Stimulated activated CD8-positive, alpha-beta memory T cell treated with anti-CD3 and anti-CD28 coated beads, Interleukin-2, amount 100 ng/mL, for 48 hours (primary cell): Measurements from ENCODE around the gene HIVEP3.
"Not testable (repeated sequence)": the region's sequence is repeated elsewhere in the genome, so short reads cannot be mapped to it uniquely, and the experiment has no call there.

Experiments used
- DNase-seq, 2 donors: peaks; one replicate each; pipeline ENCODE4 v3.0.0-alpha.2; 2020; ENCODE audit warnings: low read depth in 2 of 2

Gene HIVEP3

DNA sequence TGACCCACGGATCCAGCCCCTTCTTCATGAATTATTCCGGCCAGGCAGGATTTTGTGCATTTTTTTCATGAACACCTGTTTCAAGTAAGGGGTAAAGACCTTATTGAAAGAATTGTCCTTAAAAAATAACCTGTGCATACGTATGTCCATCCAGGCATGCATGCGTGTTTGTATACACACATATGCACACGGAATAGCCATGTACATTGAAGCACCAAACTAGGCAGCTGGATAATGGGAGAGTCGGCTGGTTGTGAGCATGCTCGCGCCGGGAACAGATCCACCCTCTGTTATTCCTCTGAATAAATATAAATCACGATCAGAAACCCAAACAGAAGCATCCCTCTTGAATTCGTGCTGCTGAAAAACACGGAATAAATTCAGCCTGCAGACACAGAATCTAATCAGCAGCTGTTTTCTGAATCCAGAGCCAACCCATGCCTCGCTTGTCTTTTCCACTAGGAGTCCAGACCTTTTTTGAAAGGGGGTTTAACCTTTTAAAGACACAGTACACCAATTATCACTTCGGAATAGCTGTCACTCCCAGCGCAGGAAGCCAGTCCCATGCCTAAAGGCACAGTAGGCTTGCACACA lies at the start of gene HIVEP3:
TSS of gene HIVEP3 (minus strand) at position 473 of the 594 bp plus-strand sequence.
- DNase-seq = no peak

- no peak for DNase-seq
Measured at GRCh38 chr1:41964400-41964799, 45.7 kb upstream of the HIVEP3 start.

DNA sequence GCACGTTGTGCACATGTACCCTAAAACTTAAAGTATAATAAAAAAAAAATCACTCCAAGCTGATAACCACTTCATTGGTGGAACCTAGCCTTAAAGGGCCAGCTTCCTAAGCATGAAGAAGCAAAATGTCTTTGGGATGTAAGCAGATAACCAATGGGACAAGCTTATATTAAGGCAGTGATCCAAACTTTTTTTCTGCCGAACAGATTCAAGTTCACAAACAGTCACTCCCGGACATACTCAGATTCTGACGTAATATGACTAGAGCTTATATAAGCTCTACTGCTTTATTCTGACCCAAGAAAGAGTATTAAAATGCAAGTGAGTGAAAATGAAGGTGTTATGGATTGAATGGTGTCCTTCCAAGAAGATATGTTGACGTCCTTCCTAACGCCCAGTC lies 44.9 kb upstream of the HIVEP3 start:
- DNase-seq = no peak

DNA sequence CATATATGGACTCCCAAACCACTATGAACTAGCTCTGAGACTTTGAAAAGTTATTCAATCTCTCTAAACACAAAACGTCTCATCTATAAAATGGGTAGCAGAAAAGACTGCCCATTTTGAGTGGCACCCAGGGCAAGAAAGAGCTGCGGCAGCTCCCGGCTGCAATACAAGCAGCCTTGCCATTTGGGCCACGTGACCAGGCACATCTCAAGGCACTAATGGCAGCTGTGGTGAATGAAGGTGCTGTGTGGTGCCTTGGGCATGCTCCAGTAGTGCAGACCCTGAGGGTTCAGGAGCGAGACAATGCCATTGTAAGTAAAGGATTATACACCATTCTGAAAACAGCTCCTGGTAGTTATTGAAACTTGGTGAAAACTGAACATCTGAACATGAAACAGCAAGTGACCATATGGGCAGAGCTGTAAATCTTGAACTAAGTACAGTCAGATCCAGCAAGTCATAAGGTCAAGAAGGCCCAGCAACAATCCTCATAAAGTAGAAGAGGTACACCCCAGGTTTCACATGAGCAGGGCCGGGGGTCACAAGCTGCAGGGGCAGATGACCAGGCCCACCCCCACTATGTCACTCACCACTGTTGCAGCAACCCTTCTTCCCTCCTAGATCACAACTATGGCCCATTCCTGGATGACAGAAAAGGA lies 39.4 kb upstream of the HIVEP3 start:
- DNase-seq = no peak

DNA sequence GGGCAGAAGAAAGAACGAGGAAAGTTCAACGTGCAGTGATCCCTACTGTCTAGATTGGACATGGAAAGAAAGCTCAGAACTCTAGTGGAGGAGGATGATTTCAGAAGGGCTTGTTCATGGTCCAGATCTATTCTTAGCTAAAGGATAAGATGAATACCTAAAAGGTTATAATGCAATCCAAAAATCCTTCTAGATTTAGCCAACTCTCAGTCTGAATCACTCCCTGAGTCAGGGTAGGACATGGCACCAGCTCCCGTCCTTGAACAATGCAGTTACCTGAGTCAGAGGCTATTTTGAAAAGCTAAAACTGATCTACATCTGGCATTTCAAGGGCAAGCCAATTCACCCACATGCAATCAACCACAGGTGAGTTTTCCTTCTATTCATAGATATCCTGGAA lies 38.8 kb upstream of the HIVEP3 start:
- no peak for DNase-seq

DNA sequence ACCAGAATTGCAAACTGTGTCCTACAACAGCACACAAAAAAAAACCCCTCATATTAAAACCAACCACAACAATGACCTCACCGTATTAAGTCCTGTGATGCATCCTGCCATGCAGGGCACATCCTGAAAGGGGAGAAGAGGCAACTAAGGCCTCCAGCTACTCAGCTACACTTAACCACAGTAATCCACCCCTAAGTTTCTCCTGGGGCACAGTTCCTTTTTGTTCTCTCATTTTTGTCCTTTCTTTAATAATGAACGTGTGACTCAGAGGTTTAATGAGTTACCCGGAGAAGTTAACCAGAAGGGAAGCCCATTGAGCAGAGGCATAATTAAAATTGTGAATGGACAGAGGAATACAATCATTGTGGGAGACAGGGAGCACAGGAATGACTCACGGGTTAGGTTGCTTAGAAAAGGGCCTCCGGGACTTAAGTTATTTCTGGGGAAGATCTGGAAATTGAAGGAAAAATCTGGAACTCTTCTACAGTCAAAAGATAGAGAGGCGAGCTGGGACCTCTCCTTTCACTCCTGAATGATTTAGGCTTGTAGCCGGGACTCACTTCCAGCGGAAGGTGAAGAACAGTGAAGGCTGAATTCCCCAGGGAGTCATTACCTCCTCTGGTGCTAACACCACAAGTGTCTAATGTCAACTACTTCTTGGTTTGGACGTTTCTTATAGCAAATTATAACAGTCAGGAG lies 36.9 kb upstream of the HIVEP3 start:
- DNase-seq = no peak

DNA sequence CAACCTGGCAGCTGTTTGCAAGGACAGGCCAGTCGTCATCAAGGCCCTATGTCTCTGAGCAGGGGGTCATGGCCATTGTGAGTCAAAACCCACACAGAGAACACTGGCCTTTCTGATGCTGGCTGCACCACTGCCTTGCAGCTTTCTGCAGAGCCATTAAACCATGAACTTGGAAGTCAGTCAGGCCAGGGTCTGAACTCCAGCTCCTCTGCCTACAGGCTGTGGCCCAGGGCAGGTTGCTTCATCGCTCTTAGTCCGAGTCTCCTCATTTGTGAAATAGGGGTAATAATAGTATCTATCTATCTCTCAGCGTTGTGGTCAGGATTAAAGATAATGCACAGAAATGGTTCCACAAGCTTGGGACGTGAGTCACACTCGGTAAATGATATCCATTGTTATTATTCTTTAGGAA lies 35.8 kb upstream of the HIVEP3 start:
- DNase-seq = no peak

- no peak for DNase-seq
Measured at GRCh38 chr1:41953291-41953690, 34.6 kb upstream of the HIVEP3 start.

DNA sequence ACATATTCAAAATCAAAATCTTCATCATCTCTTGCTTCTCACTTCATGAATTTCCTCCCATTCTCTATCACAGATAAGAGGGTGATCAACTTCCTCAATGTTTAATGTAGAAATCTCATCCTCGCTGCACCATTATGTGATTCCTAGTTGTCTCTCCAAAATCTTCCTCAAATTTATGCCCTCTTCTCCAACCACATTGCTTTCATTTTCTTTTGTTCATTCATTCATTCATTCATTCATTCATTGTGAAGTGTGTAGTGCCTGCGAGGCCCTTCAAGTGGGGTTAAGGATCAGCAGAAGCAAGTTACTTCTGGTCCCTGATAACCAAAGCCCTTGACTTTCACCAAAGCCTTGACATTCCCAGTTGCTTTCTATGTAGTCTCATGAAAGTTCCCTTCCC lies 33.5 kb upstream of the HIVEP3 start:
- no peak for DNase-seq

DNA sequence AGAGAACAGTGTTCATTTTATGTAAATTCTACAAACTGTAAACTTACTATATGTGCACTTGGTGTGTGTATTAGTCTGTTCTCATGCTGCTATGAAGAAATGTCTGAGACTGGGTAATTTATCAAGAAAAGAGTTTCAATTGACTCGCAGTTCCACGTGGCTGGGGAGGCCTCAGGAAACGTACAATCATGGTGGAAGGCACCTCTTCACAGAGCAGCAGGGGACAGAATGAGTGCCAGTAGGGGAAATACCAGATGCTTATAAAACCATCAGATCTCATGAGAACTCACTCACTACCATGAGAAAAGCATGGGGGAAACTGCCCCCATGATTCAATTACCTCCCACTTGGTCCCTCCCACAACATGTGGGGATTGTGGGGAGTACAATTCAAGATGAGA lies 32.8 kb upstream of the HIVEP3 start:
- DNase-seq = not testable (repeated sequence)

- DNase-seq = no peak
Measured at GRCh38 chr1:41950820-41951219, 32.1 kb upstream of the HIVEP3 start.

DNA sequence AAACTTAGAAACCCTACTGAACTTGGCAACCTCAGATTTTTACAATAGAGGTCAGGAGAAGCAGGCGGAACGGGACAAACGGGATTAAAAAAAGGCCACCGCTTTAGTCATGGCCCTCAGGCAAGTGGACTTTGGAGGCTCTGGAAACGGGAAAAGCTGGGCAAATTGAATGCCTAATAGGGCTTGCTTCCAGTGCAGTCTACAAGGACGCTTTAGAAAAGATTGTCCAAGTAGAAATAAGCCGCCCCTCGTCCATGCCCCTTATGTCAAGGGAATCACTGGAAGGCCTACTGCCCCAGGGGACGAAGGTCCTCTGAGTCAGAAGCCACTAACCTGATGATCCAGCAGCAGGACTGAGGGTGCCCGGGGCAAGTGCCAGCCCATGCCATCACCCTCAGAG lies 27.2 kb upstream of the HIVEP3 start:
- DNase-seq = not testable (repeated sequence)

DNA sequence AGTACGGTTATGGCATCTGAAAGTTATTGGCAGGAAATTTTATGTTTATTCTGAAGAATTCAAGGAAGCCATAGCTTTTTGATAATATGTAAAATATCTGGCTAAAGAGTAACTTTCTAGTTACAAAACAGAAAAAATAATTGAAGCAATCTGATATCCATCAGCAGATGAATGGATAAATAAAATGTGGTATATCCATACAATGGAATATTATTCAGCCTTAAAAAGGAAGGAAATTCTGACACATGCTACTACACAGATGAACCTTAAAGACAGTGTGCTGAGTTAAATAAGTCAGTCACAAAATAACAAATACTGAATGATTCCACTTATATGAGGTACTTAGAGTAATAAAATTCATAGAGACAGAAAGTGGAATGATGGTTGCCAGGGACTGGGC lies 25.0 kb upstream of the HIVEP3 start:
- no peak for DNase-seq

GRCh38 chr1:41942278-41942677 lies 23.6 kb upstream of the HIVEP3 start:
- no peak for DNase-seq

GRCh38 chr1:41941381-41941780 lies 22.7 kb upstream of the HIVEP3 start:
- no peak for DNase-seq

- no peak for DNase-seq
Measured at GRCh38 chr1:41939194-41939593, 20.5 kb upstream of the HIVEP3 start.

DNA sequence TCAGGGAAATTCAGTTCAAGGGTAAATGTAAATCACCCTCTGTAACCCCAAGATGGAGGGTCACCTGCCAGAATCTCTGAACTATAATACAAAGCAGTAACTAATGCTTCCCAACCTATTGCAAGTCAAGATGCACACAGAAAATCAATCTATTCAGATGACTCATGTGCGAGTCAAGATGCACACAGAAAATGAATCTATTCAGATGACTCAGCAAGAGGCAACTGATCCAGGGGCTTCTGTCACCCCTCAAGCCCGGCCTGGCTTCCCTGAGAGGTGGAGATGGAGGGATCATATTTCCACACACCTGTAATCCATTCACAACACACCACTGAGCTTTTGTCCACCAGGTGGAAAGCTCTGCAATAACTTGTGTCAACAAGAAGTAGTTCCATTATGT lies 17.4 kb upstream of the HIVEP3 start:
- no peak for DNase-seq

- DNase-seq = no peak
Measured at GRCh38 chr1:41935226-41935625, 16.5 kb upstream of the HIVEP3 start.

DNA sequence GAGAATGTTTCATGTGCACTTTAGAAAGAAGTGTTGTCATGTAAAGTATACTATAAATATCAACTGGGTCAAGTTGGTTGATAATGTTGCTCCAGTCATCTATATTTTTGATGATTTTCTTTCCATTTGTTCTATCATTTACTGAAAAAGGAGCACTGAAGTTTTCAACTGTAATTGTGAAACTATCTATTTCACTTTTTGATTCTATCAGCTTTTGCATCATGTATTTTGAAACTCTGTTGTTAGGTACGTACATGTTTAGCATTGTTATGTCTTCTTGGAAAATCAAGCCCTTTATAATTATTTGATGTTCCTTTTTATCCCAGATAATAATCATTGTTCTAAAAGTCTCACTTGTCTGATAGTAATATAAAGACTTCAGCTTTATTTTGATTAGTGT lies 14.4 kb upstream of the HIVEP3 start:
- no peak for DNase-seq

GRCh38 chr1:41931578-41931977 lies 12.9 kb upstream of the HIVEP3 start:
- DNase-seq = no peak

GRCh38 chr1:41927118-41927517 lies 8.4 kb upstream of the HIVEP3 start:
- DNase-seq = no peak

DNA sequence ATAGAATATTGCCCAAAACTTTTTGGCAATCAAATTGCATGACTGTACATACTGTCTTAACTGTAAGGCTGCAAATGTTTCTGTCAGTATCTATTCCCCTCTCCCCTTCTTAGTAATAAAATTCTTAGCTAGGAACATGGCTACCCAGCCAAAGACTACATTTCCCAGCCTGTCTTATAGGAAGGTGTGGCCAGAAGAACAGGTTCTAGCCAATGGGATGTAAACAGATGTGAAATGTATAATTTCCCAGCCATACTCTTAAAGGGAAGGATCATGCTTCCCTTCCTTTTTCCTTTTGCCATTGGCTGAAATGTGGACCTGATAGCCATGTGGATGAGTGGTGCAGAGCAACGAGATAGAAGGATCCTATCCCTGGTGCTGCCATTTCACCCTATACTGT lies 7.0 kb upstream of the HIVEP3 start:
- DNase-seq = no peak

DNA sequence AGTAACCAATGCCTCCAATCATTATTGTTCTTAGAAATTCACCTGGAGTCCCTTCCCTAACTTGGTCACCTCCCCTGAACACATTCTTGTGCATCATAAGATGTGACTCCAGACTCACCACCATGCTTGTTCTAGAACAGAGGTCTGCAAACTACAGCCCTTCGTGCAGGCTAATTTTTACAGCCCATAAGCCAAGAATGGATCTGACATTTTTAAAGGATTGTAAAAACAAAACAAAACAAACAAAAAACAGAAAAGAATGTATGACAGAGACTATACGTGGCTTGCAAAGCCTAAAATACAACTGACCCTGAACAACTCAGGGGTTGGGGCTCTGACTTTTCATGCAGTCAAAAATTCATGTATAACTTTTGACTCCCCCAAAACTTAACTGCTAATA lies 6.2 kb upstream of the HIVEP3 start:
- no peak for DNase-seq
